ENCODE measurements around the gene DNAH2.

The DNAH2 gene

GRCh38 chr17:7840441-7840840 is 122.9 kb downstream of the DNAH2 start:
- DNase-seq, result no peak

GRCh38 chr17:7840875-7841274 is 123.3 kb downstream of the DNAH2 start:
- no peak for DNase-seq

- peak; percentile 91 to 93 for DNase-seq
Measured at GRCh38 chr17:7841396-7841914, 123.9 kb downstream of the DNAH2 start.

GRCh38 chr17:7841915-7842379 is 124.4 kb downstream of the DNAH2 start:
- DNase-seq, result peak; percentile 86 to 89

GRCh38 chr17:7842380-7843256 is 125.1 kb downstream of the DNAH2 start:
- DNase-seq, result peak; percentile 96 to 97

- DNase-seq, result no peak
Measured at GRCh38 chr17:7843257-7843535, 125.7 kb downstream of the DNAH2 start.

- peak; percentile 87 to 91 for DNase-seq
Measured at GRCh38 chr17:7843536-7844291, 126.2 kb downstream of the DNAH2 start.

GRCh38 chr17:7844292-7845154 is 127.0 kb downstream of the DNAH2 start:
- DNase-seq, result peak; percentile 84 to 88

GRCh38 chr17:7845359-7846062 is 128.0 kb downstream of the DNAH2 start:
- no peak for DNase-seq

- DNase-seq, result no peak
Measured at GRCh38 chr17:7846063-7846735, 128.7 kb downstream of the DNAH2 start.

GRCh38 chr17:7846765-7847661 is 129.5 kb downstream of the DNAH2 start:
- DNase-seq, result no peak

- no peak for DNase-seq
Measured at GRCh38 chr17:7848131-7848579, 130.6 kb downstream of the DNAH2 start.

- DNase-seq, result no peak
Measured at GRCh38 chr17:7848739-7849129, 131.2 kb downstream of the DNAH2 start.

- no peak for DNase-seq
Measured at GRCh38 chr17:7849130-7849750, 131.7 kb downstream of the DNAH2 start.

- no peak for DNase-seq
Measured at GRCh38 chr17:7849751-7850504, 132.4 kb downstream of the DNAH2 start.

- no peak for DNase-seq
Measured at GRCh38 chr17:7850701-7851437, 133.3 kb downstream of the DNAH2 start.

GRCh38 chr17:7851438-7852261 is 134.1 kb downstream of the DNAH2 start:
- peak; percentile 93 to 94 for DNase-seq

GRCh38 chr17:7852262-7852670 is 134.7 kb downstream of the DNAH2 start:
- no peak for DNase-seq
